ENCODE data around the gene MIA.
A peak's percentile ranks its signal among the peaks of the same experiment; 100 is the strongest.

MIA gene

DNA sequence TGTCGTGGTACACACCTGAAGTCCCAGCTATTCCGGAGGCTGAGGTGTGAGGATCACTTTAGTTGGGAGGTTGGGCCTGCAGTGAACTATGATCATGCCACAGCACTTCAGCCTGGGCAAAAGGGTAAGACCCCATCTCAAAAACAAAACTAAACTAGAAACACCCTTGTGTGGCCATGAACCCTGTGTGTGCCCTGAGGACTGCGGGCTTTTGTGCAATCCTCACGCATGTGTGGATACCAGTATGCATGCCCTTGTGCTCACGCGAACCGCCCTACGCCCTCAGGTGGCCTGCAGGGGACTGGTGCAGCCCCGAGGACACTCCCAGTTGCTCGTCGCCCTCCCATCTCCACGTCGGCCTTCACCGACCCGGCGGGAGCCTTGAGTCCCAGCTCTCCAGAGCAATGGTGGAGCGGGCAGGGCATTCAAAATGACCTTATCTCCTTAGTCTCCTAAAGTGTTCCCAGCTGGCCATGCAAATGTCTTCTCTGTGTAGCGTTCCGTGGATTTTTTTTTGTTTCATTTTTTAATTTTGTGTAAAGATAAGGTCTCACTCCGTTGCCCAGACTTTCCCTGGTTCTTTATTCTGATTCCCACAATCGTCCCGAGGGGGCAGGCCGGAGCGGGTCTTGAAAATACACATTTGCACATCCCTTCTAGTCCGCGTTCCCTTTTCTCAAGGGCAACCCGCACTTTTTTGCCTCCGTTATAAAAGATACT is 22.8 kb downstream of the MIA start:
- DNase-seq (ENCODE audit: low read depth) = peak; percentile 63
- TF ChIP-seq CTCF (conservative IDR thresholded peaks at IDR 0.05; ENCODE audit: low read length) = peak; percentile 60

GRCh38 chr19:40798683-40799557 is 23.6 kb downstream of the MIA start, which contains the start of gene EGLN2:
Gene EGLN2, plus strand, starts transcription at chr19:40799191. Its CDS starts 1,382 bp downstream, at chr19:40800573.
- peak within 1 kb of the TSS; percentile 87 for H3K4me3 ChIP-seq (ENCODE audit: low read length)
- TF ChIP-seq CTCF (conservative IDR thresholded peaks at IDR 0.05; ENCODE audit: low read length) = no peak
- DNase-seq (ENCODE audit: low read depth) = peak; percentile 100

More for the DNA sequence above, 22.8 kb downstream of the MIA start:
- peak overlapping the region; percentile 60 for H3K4me3 ChIP-seq (ENCODE audit: low read length)

DNA sequence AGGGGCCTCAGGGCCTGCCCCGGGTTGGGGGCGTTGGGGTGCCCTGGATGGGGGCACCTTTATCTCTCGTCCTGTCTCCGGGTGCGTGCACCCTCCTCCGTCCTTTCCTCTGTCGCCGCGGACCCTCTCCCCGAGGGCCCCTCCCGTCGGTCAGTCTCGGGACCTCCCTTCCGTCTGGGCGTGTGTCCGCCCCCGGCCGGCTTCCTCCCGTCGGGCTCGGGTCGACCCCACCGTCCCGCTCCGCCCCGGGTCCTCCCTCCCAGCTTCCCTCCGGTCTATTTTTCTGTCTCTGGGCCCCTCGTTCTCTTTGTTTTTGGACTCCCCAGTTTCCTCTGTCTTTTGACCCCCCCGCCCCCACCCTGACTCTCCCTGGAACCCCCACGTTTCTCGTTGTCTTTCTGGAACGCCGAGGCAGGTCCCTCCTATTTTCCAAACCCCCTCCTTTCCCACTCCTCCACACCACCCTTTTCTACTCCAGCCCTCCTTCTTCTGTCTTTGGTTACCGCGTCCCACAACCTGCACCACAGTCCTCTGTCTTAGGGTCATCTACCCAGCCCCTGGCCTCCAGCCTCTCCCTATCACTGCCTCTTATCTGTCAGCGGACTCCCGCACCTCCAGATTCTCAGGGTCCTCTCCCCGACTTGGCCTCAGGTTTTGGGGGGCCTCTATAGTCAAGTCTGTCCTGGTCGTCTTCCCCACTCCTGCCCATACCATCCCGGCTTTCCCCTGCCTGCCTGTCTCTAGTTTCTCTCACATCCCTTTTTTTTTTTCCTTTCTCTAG is 24.4 kb downstream of the MIA start:
- H3K4me3 ChIP-seq (ENCODE audit: low read length) = peak overlapping the region; percentile 87
- no peak for TF ChIP-seq CTCF (conservative IDR thresholded peaks at IDR 0.05; ENCODE audit: low read length)
- no peak for DNase-seq (ENCODE audit: low read depth)

- peak overlapping the region; percentile 87 for H3K4me3 ChIP-seq (ENCODE audit: low read length)
- no peak for DNase-seq (ENCODE audit: low read depth)
- TF ChIP-seq CTCF (conservative IDR thresholded peaks at IDR 0.05; ENCODE audit: low read length) = no peak
These were observed 25.1 kb downstream of the MIA start for GRCh38 chr19:40800339-40800996.

- no peak for DNase-seq (ENCODE audit: low read depth)
- H3K4me3 ChIP-seq (ENCODE audit: low read length) = peak overlapping the region; percentile 87
- TF ChIP-seq CTCF (conservative IDR thresholded peaks at IDR 0.05; ENCODE audit: low read length) = no peak
These were observed 25.7 kb downstream of the MIA start for GRCh38 chr19:40800997-40801377.

GRCh38 chr19:40801426-40802299 is 26.3 kb downstream of the MIA start:
- peak overlapping the region; percentile 87 for H3K4me3 ChIP-seq (ENCODE audit: low read length)
- no peak for TF ChIP-seq CTCF (conservative IDR thresholded peaks at IDR 0.05; ENCODE audit: low read length)
- no peak for DNase-seq (ENCODE audit: low read depth)

Measured in AG10803 (cell line).